ENCODE data around the gene COQ4. TPM values are rescaled to one million over a fixed set of nuclear protein-coding genes. Genes with fewer than 3 reads are reported as not detected.

The COQ4 gene
- total RNA-seq, 1 experiment from 2014 or later: 62.8 TPM

DNA sequence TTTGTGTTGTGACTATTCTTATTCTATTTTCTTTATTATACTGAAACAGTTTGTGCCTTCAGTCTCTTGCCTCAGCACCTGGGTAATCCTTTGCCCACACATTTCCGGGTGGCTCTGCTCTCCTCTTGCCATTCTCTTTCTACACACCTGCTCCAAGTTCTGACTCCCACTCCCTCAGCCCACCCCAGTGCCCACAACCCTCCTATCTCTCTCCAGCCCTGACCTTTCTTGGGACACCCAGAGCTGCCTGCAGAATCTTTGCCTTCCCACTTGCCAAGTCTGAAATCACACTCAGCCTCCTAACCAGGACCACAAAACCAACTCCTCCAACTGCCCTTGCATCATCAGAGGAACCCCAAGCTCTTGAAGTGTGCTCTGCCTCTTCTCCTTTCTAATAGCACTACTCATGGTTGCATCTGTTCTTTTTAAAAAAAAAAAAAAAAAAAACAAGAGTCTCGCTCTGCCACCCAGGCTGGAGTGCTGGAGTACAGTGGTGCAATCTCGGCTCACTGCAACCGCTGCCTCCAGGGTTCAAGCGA, 42.5 kb upstream of the COQ4 start:
- H3K36me3 ChIP-seq (ENCODE audit: insufficient read depth, low read length, poor library complexity, severe bottlenecking): no peaks in the 10 kb centered on the region
- no peak overlapping the region for H3K4me3 ChIP-seq (ENCODE audit: low read depth, low read length, poor library complexity, severe bottlenecking)
- intact Hi-C loops (cut with micrococcal nuclease; ENCODE audit: unreplicated experiment): no loop called here
- no peaks in the 10 kb centered on the region for H3K27me3 ChIP-seq (replicated peaks; ENCODE audit: insufficient read depth, low read depth, low read length, poor library complexity)
- TF ChIP-seq, protein P1, sequence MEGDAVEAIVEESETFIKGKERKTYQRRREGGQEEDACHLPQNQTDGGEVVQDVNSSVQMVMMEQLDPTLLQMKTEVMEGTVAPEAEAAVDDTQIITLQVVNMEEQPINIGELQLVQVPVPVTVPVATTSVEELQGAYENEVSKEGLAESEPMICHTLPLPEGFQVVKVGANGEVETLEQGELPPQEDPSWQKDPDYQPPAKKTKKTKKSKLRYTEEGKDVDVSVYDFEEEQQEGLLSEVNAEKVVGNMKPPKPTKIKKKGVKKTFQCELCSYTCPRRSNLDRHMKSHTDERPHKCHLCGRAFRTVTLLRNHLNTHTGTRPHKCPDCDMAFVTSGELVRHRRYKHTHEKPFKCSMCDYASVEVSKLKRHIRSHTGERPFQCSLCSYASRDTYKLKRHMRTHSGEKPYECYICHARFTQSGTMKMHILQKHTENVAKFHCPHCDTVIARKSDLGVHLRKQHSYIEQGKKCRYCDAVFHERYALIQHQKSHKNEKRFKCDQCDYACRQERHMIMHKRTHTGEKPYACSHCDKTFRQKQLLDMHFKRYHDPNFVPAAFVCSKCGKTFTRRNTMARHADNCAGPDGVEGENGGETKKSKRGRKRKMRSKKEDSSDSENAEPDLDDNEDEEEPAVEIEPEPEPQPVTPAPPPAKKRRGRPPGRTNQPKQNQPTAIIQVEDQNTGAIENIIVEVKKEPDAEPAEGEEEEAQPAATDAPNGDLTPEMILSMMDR (conservative IDR thresholded peaks at IDR 0.05; ENCODE audit: low read depth, low read length): no peak
- TF ChIP-seq EZH2 (IDR thresholded peaks at IDR 0.05; ENCODE audit: borderline replicate concordance, low read depth, low read length, poor library complexity, severe bottlenecking): no peak
- DNase-seq (ENCODE audit: low spot score): no peak
- POLR2A ChIA-PET (ENCODE audit: low non-redundant PET): no interaction called here
- CTCF ChIA-PET: no interaction called here
- no peak overlapping the region for H3K27ac ChIP-seq (ENCODE audit: low read depth, low read length, poor library complexity, severe bottlenecking)
- no TSS peak for BruUV-seq (replicated peaks)
- H3K9me3 ChIP-seq (ENCODE audit: low read depth, low read length, poor library complexity, severe bottlenecking): no peaks in the 10 kb centered on the region
- peaks cover 3% of the 10 kb centered on the region for H3K4me1 ChIP-seq (ENCODE audit: insufficient read depth, low read length, poor library complexity, severe bottlenecking)

DNA sequence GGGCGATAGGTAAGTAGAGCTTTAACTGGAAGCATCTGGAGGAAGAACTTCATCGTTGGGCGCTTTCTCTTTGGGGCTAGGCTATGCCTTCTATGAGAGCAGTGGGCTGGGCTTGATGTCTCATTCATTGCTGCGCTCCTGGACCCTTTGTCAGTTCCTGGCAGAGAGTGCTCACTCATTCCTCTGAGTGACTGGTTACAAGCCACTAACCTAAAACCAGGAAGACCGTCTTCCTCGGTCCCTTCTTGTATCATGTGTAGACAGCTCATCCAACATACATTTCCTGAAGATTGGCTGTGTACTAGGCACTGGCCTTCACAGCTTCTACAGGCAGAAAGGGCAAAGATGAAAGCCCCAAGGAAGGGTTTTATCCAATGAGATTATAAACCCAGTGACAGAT, 40.1 kb upstream of the COQ4 start:
- intact Hi-C loops (cut with micrococcal nuclease; ENCODE audit: unreplicated experiment): no loop called here
- POLR2A ChIA-PET (ENCODE audit: low non-redundant PET): no interaction called here
- no peak for TF ChIP-seq EZH2 (IDR thresholded peaks at IDR 0.05; ENCODE audit: borderline replicate concordance, low read depth, low read length, poor library complexity, severe bottlenecking)
- TF ChIP-seq, protein P1 (conservative IDR thresholded peaks at IDR 0.05; ENCODE audit: low read depth, low read length): no peak
- BruUV-seq (replicated peaks): no TSS peak
- Histone ChIP-seq H3K36me3 (ENCODE audit: insufficient read depth, low read length, poor library complexity, severe bottlenecking) (no peaks in the 10 kb centered on the region), H3K4me1 (ENCODE audit: insufficient read depth, low read length, poor library complexity, severe bottlenecking) (no peaks in the 10 kb centered on the region), H3K27me3 (replicated peaks; ENCODE audit: insufficient read depth, low read depth, low read length, poor library complexity) (no peaks in the 10 kb centered on the region), H3K9me3 (ENCODE audit: low read depth, low read length, poor library complexity, severe bottlenecking) (no peaks in the 10 kb centered on the region), H3K4me3 (ENCODE audit: low read depth, low read length, poor library complexity, severe bottlenecking) (no peak overlapping the region), H3K27ac (ENCODE audit: low read depth, low read length, poor library complexity, severe bottlenecking) (no peak overlapping the region)
- CTCF ChIA-PET: no interaction called here
- DNase-seq (ENCODE audit: low spot score): no peak

DNA sequence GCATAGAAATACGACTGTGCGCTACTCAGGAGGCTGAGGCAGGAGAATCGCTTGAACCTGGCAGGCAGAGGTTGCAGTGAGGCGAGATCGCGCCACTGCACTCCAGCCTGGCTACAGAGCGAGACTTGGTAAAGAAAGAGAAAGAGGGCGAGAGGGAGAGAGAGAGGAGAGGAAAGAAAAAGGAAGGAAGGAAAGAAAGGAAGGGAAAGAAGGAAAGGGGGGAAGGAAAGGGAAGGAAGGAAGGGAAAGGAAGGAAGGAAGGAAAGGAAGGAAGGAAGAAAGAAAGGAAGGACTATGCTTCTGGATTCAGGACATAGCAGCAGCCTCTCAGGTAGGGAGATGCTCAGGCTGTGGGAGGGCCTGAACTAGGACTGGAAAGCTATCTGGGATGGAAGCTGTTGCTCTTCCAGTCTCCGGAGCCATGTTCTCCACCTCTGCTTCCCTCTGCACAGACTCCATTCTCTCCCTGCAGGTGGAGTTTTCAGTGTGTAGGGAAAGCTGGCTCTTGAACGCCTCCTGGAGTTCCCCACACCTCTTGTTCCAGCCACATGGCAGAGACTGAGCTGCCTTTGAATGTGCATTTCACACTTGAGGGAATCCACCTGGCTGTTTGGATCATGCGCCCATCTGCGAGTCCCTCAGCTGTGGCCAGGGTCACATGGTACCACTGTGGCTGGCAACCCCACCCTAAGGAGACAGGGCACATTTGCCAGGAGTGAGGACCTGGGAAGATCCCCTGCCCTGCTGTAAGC, 37.4 kb upstream of the COQ4 start:
- Histone ChIP-seq H3K4me1 (ENCODE audit: insufficient read depth, low read length, poor library complexity, severe bottlenecking) (no peaks in the 10 kb centered on the region), H3K27me3 (replicated peaks; ENCODE audit: insufficient read depth, low read depth, low read length, poor library complexity) (no peaks in the 10 kb centered on the region), H3K9me3 (ENCODE audit: low read depth, low read length, poor library complexity, severe bottlenecking) (no peaks in the 10 kb centered on the region), H3K36me3 (ENCODE audit: insufficient read depth, low read length, poor library complexity, severe bottlenecking) (no peaks in the 10 kb centered on the region), H3K27ac (ENCODE audit: low read depth, low read length, poor library complexity, severe bottlenecking) (no peak overlapping the region), H3K4me3 (ENCODE audit: low read depth, low read length, poor library complexity, severe bottlenecking) (no peak overlapping the region)
- intact Hi-C loops (cut with micrococcal nuclease; ENCODE audit: unreplicated experiment): no loop called here
- DNase-seq (ENCODE audit: low spot score): no peak
- CTCF ChIA-PET: interaction anchor here (0.5 kb wide), 1 partner anchor 126 kb away, joined by 8 read pairs; no protein-coding TSS in a partner anchor
- POLR2A ChIA-PET (ENCODE audit: low non-redundant PET): no interaction called here
- TF ChIP-seq, protein P1 (conservative IDR thresholded peaks at IDR 0.05; ENCODE audit: low read depth, low read length): no peak
- no peak for TF ChIP-seq EZH2 (IDR thresholded peaks at IDR 0.05; ENCODE audit: borderline replicate concordance, low read depth, low read length, poor library complexity, severe bottlenecking)
- BruUV-seq (replicated peaks): no TSS peak
